ENCODE results near the gene HS3ST2. TPM values are rescaled to one million over a fixed set of nuclear protein-coding genes. Genes with fewer than 3 reads are reported as not detected.

HS3ST2 gene
- not detected in 2 replicates for total RNA-seq

GRCh38 chr16:22813948-22814710, at the start of gene HS3ST2:
Gene HS3ST2, plus strand, starts transcription at chr16:22814162. Its CDS starts 449 bp downstream, at chr16:22814611.

